K562 treated with DMSO at 1 percent for 48 hours (cell line): ENCODE data around the gene RAP1GAP2. TPM values are rescaled to one million over a fixed set of nuclear protein-coding genes. Genes with fewer than 3 reads are reported as not detected.

Experiments used
- total RNA-seq: library from RNA; unstranded; fragments of 300-600 nt; gene quantifications from 2 replicates; pipeline ENCODE4 v1.2.3, GENCODE V29; 2022; ENCODE audit warnings: low replicate concordance; ENCODE audit errors: extremely low read depth

Gene RAP1GAP2
- total RNA-seq: not detected in 2 replicates

DNA sequence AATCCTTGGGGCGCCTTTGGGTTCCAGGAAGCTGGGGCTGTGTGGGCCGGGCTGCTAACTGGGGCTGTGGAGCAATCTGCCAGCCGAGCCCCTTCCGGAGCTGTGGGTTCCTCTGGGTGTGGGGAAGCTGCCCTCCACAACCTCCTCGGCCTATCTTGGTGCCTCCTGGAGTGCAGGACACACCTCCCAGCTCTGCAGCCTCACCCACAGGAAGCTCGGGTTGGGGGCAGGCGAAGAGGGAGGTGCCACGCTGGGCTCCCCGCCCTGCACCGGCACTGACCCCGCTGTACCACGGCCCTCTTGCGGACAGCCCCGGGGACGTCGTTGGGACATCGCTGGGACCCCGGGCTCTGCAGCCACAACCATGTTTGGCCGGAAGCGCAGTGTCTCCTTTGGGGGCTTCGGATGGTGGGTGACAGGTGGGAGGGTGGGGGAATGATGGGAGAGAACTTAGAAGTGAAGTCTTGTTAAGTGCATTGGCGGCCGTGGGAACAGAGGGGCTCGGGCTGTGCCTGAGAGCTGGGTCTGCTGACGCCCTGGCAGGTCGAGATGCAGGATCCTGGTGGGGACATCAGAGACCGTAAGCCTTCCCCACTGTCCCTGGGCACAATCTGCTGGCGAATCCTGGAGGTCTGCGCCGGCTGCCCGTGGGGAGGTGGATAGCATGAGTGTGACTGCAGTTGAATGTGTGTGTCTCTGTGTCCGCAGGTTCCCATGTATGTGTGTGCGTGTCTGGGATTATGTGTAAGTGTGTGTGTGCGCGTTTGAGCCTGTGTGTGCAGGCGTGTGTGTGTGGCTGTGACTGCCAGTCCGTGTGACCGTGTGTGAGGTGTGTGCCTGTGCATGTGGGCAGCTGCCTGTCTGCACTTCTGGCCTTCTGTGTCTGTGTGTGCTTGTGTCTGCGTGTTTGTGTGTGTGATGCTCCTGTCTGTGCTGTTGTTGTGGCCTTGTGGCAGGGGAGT, at the start of gene RAP1GAP2:
TSS of gene RAP1GAP2 (plus strand) at position 275 of the 962 bp plus-strand sequence. CDS start at position 365, 90 bp downstream.

DNA sequence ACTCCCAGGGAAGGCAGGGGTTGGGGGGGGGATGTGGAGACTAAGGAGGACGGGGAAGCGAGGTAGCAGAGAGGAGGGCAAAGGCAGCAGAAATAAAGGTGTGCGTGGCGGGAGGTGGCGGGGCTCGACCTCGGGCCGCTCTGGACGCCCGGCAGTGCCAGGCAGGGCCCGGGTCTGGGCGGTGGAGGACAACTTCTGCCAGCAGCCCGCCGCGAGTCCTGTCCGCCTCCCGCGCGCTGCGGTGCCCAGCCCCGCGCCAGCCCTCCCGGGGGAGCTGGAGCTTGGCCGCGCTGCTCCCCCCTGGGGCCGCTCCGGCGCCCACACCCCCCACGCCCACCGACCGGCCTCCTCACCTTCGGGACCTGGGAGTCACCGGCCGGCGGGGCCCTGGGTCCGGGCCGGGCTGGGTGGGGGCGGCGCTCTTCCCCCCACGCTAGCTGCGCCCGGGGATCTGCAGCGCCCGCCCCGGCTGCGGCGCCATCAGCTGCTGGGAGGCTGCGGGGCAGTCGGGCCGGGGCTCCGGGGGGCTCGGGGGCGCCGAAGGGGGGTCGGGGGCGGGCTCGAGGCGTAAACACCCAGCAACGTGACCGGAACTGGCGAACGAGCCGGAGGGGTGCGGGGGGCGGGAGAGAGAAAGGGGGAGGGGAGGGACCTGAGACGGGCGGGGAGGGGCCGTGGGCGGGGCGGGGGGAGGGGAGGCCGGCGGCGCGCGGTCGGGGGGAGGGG, 47.0 kb upstream of the RAP1GAP2 start, which contains the start of gene CCDC92B:
TSS of gene CCDC92B (minus strand) at position 595 of the 726 bp plus-strand sequence. CDS start 14,507 bp downstream, outside the sequence.

DNA sequence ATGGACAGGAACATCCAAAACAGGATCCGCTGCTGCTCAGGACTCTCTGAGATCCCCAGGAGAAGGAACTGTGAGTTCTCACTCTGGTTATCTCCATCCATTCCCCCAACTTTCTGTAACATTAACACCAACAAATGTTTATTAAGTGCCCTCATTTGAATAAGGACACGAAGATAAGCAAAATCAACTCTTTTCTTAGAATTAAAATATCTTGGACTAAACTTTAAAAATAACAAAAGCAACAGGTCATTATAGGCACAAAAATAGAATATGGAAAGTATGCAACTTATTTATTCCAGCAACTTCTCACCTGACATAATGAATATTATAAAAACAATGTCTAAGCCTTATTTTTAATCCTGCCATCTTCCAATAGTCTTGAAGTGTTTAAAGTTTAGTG, 267.3 kb downstream of the RAP1GAP2 start, which contains the start of gene OR1D5:
TSS of gene OR1D5 (minus strand) at position 101 of the 400 bp plus-strand sequence. CDS start at position 101, 0 bp downstream.

Other genes starting within 250 kb of the RAP1GAP2 start
- gene PAFAH1B1, start 202.8 kb upstream of the RAP1GAP2 start, total RNA-seq: not detected in 2 replicates
- gene CLUH, start 84.7 kb upstream of the RAP1GAP2 start, total RNA-seq: not detected in 2 replicates
- gene CCDC92B, start 46.8 kb upstream of the RAP1GAP2 start, total RNA-seq: not detected in 2 replicates